Gastrocnemius medialis (tissue), 4 donors: ENCODE data around the gene NR6A1.

Experiments used
- CTCF ChIP-seq, 5 experiments: fragments of 450-650 bp in 3 of 5; fragments of 200-600 bp in 2 of 5; sonication (generic) in 2 of 5; IDR thresholded peaks in 4 of 5; conservative IDR thresholded peaks in 1 of 5; 1 replicate in 4 of 5; 2 replicates in 1 of 5; pipeline ENCODE4 v1.5.1; 2016 to 2019; ENCODE audit warnings: antibody characterized with exemption in 5 of 5, mild to moderate bottlenecking in 3 of 5, moderate library complexity in 3 of 5
- POLR2A ChIP-seq, 2 donors: fragments of 450-650 bp; IDR thresholded peaks; one replicate each; pipeline ENCODE4 v1.6.1; 2017; ENCODE audit warnings: antibody characterized with exemption in 2 of 2, mild to moderate bottlenecking in 2 of 2, moderate library complexity in 2 of 2

- no peak for TF ChIP-seq CTCF (IDR thresholded peaks at IDR 0.05 in 4 of 5, conservative IDR thresholded peaks at IDR 0.05 in 1 of 5)
- TF ChIP-seq POLR2A (IDR thresholded peaks at IDR 0.05), result no peak
Measured at GRCh38 chr9:124506931-124507879, 263.9 kb downstream of the NR6A1 start, which contains the start of gene NR5A1.
